Measurements from ENCODE around the gene HLA-DRA.

DNA sequence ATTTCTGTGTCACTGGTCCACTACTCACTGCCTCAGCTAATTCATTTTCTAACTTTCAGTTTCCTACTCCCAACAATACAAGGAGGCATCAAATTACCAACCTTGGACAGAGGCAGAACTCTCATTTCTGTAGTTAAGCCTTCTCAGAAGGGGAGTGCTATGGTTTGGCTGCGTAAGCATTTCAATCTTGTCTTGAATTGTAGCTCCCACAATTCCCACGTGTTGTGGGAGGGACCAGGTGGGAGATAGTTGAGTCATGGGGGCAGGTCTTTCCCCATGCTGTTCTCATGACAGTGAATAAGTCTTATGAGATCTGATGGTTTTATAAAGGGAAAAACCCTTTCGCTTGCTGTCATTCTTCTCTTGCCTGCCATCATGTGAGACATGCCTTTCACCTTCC is 22.9 kb downstream of the HLA-DRA start:
- no peak for TF ChIP-seq POLR2A (IDR thresholded peaks at IDR 0.05)
- TF ChIP-seq, protein P1, sequence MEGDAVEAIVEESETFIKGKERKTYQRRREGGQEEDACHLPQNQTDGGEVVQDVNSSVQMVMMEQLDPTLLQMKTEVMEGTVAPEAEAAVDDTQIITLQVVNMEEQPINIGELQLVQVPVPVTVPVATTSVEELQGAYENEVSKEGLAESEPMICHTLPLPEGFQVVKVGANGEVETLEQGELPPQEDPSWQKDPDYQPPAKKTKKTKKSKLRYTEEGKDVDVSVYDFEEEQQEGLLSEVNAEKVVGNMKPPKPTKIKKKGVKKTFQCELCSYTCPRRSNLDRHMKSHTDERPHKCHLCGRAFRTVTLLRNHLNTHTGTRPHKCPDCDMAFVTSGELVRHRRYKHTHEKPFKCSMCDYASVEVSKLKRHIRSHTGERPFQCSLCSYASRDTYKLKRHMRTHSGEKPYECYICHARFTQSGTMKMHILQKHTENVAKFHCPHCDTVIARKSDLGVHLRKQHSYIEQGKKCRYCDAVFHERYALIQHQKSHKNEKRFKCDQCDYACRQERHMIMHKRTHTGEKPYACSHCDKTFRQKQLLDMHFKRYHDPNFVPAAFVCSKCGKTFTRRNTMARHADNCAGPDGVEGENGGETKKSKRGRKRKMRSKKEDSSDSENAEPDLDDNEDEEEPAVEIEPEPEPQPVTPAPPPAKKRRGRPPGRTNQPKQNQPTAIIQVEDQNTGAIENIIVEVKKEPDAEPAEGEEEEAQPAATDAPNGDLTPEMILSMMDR (IDR thresholded peaks at IDR 0.05), result no peak
